ENCODE data around the gene CP. TPM values are rescaled to one million over a fixed set of nuclear protein-coding genes. Genes with fewer than 3 reads are reported as not detected.

CP gene
- total RNA-seq, 1 experiment from 2014 or later = 6.8 TPM

DNA sequence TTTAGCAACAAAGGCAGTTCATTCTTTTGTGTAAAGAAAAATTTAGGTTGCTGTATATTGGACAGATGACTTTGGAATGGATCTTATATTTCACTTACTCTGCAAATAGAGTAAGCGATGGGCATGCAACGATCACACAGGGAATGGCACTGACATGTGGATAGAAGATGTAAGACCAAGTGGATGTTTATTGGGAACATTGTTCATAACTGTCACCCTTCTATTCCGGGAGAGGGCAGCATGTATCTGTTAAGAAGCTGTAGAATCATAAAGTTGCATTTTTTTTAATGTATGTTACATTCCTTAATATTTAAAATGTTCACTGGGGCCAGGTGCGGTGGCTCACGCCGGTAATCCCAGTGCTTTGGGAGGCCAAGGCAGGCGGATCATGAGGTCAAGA lies 51.0 kb downstream of the CP start:
- TF ChIP-seq, protein P1, sequence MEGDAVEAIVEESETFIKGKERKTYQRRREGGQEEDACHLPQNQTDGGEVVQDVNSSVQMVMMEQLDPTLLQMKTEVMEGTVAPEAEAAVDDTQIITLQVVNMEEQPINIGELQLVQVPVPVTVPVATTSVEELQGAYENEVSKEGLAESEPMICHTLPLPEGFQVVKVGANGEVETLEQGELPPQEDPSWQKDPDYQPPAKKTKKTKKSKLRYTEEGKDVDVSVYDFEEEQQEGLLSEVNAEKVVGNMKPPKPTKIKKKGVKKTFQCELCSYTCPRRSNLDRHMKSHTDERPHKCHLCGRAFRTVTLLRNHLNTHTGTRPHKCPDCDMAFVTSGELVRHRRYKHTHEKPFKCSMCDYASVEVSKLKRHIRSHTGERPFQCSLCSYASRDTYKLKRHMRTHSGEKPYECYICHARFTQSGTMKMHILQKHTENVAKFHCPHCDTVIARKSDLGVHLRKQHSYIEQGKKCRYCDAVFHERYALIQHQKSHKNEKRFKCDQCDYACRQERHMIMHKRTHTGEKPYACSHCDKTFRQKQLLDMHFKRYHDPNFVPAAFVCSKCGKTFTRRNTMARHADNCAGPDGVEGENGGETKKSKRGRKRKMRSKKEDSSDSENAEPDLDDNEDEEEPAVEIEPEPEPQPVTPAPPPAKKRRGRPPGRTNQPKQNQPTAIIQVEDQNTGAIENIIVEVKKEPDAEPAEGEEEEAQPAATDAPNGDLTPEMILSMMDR (IDR thresholded peaks at IDR 0.05; ENCODE audit: insufficient read depth in 1 of 2, low read depth in 1 of 2, low read length in 1 of 2, severe bottlenecking in 1 of 2, unreplicated experiment in 1 of 2) = no peak
- ChIA-PET POLR2A (no interaction called here), CTCF (no interaction called here)
- no peak overlapping the region for H3K4me3 ChIP-seq (ENCODE audit: low read depth, low read length)
- no peaks in the 10 kb centered on the region for H3K36me3 ChIP-seq (ENCODE audit: control insufficient read depth, insufficient read depth, low read length)
- intact Hi-C loops (cut with micrococcal nuclease; ENCODE audit: unreplicated experiment) = no loop called here
- H3K4me1 ChIP-seq = no peaks in the 10 kb centered on the region
- Mint-ChIP-seq H3K4me1 (ENCODE audit: low read depth, unreplicated experiment) (no peaks in the 10 kb centered on the region), H3K27me3 (ENCODE audit: insufficient read depth, unreplicated experiment) (no peaks in the 10 kb centered on the region), H3K27ac (ENCODE audit: unreplicated experiment) (no peak overlapping the region), H3K9me3 (ENCODE audit: unreplicated experiment) (no peaks in the 10 kb centered on the region), H3K36me3 (ENCODE audit: insufficient read depth, unreplicated experiment) (peaks cover 25% of the 10 kb centered on the region), H3K4me3 (ENCODE audit: unreplicated experiment) (no peak overlapping the region)
- DNase-seq = no peak
- no peaks in the 10 kb centered on the region for H3K9me3 ChIP-seq
- BruUV-seq (replicated peaks) = no TSS peak
- no peaks in the 10 kb centered on the region for H3K27me3 ChIP-seq (replicated peaks; ENCODE audit: control insufficient read depth, insufficient read depth, low read length)

DNA sequence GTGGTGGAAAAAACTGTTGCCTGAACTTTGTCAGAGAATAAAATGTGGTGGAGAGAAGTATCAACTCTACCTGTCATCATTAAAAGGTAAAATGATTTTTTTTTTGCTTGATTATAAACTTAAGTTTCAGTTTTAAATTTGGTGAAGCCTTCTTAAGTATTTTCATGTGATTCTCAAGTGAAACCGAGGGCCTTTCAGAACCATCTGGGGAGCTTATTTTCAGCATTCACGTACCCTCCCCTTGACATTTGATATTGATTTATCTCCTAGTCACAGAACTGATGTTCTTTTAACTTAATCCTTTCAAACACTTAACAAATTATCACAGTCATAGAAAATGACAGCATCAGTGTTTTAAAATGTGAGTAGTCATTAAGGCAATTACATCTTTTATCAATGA lies 53.7 kb downstream of the CP start:
- DNase-seq = no peak
- TF ChIP-seq, protein P1 (IDR thresholded peaks at IDR 0.05; ENCODE audit: insufficient read depth in 1 of 2, low read depth in 1 of 2, low read length in 1 of 2, severe bottlenecking in 1 of 2, unreplicated experiment in 1 of 2) = no peak
- no peaks in the 10 kb centered on the region for H3K27me3 Mint-ChIP-seq (ENCODE audit: insufficient read depth, unreplicated experiment)
- no peak overlapping the region for H3K27ac Mint-ChIP-seq (ENCODE audit: unreplicated experiment)
- peaks cover 24% of the 10 kb centered on the region for H3K36me3 Mint-ChIP-seq (ENCODE audit: insufficient read depth, unreplicated experiment)
- H3K4me1 Mint-ChIP-seq (ENCODE audit: low read depth, unreplicated experiment) = no peaks in the 10 kb centered on the region
- no peaks in the 10 kb centered on the region for H3K9me3 ChIP-seq
- no peak overlapping the region for H3K4me3 Mint-ChIP-seq (ENCODE audit: unreplicated experiment)
- no peaks in the 10 kb centered on the region for H3K27me3 ChIP-seq (replicated peaks; ENCODE audit: control insufficient read depth, insufficient read depth, low read length)
- H3K4me3 ChIP-seq (ENCODE audit: low read depth, low read length) = no peak overlapping the region
- POLR2A ChIA-PET = no interaction called here
- intact Hi-C loops (cut with micrococcal nuclease; ENCODE audit: unreplicated experiment) = no loop called here
- H3K9me3 Mint-ChIP-seq (ENCODE audit: unreplicated experiment) = no peaks in the 10 kb centered on the region
- no TSS peak for BruUV-seq (replicated peaks)
- no peaks in the 10 kb centered on the region for H3K36me3 ChIP-seq (ENCODE audit: control insufficient read depth, insufficient read depth, low read length)
- no peaks in the 10 kb centered on the region for H3K4me1 ChIP-seq
- CTCF ChIA-PET = no interaction called here

DNA sequence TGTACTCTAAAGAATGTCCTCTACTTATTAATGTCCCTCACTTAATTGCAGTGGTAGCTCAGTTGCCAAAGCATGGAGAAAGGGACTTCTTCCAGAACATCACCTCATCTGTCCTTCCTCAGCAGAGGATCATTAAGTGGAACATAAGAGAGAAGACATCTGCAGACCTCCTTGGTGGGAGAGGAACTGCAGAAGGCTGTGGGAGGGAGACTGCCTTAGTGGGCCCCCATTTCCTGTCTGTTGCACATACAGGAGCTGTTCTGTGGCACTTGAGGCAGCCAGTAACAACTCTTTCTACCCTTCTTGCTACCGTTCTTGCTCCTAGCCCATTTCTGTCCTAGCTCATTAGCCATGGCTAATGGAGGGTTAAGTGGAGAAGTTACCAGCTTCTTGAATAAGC lies 58.6 kb downstream of the CP start:
- Mint-ChIP-seq H3K4me3 (ENCODE audit: unreplicated experiment) (no peak overlapping the region), H3K27me3 (ENCODE audit: insufficient read depth, unreplicated experiment) (no peaks in the 10 kb centered on the region), H3K36me3 (ENCODE audit: insufficient read depth, unreplicated experiment) (peaks cover 30% of the 10 kb centered on the region), H3K9me3 (ENCODE audit: unreplicated experiment) (no peaks in the 10 kb centered on the region), H3K27ac (ENCODE audit: unreplicated experiment) (no peak overlapping the region), H3K4me1 (ENCODE audit: low read depth, unreplicated experiment) (no peaks in the 10 kb centered on the region)
- BruUV-seq (replicated peaks) = no TSS peak
- intact Hi-C loops (cut with micrococcal nuclease; ENCODE audit: unreplicated experiment) = no loop called here
- Histone ChIP-seq H3K36me3 (ENCODE audit: control insufficient read depth, insufficient read depth, low read length) (no peaks in the 10 kb centered on the region), H3K27me3 (replicated peaks; ENCODE audit: control insufficient read depth, insufficient read depth, low read length) (no peaks in the 10 kb centered on the region), H3K9me3 (no peaks in the 10 kb centered on the region), H3K4me3 (ENCODE audit: low read depth, low read length) (no peak overlapping the region), H3K4me1 (no peaks in the 10 kb centered on the region)
- no peak for DNase-seq
- POLR2A ChIA-PET = no interaction called here
- CTCF ChIA-PET = no interaction called here
- TF ChIP-seq, protein P1 (IDR thresholded peaks at IDR 0.05; ENCODE audit: insufficient read depth in 1 of 2, low read depth in 1 of 2, low read length in 1 of 2, severe bottlenecking in 1 of 2, unreplicated experiment in 1 of 2) = no peak
